Activated T-cell treated with anti-CD3 and anti-CD28 coated beads, Interleukin-2, amount 50 U/mL, for 24 hours (primary cell): ENCODE measurements around the gene TOPBP1.
A peak's percentile ranks its signal among the peaks of the same experiment; 100 is the strongest.

ENCODE experiments used
- DNase-seq: peaks from one replicate; pipeline ENCODE4 v3.0.0-alpha.2; 2020
- H3K27ac Mint-ChIP-seq: 2 replicates; pipeline ENCODE4 v1.8.0; 2020; ENCODE audit warnings: mild to moderate bottlenecking, mixed read lengths
- H3K27me3 Mint-ChIP-seq: 2 replicates; pipeline ENCODE4 v1.8.0; 2020; ENCODE audit warnings: mixed read lengths
- H3K36me3 Mint-ChIP-seq: 2 replicates; pipeline ENCODE4 v1.8.0; 2020; ENCODE audit warnings: low read depth, mixed read lengths
- H3K4me1 Mint-ChIP-seq: 2 replicates; pipeline ENCODE4 v1.8.0; 2020; ENCODE audit warnings: low read depth, mixed read lengths
- H3K4me3 Mint-ChIP-seq: 2 replicates; pipeline ENCODE4 v1.8.0; 2020; ENCODE audit warnings: mild to moderate bottlenecking, moderate library complexity, mixed read lengths
- H3K9me3 Mint-ChIP-seq: 2 replicates; pipeline ENCODE4 v1.8.0; 2020; ENCODE audit warnings: mixed read lengths

TOPBP1 gene

DNA sequence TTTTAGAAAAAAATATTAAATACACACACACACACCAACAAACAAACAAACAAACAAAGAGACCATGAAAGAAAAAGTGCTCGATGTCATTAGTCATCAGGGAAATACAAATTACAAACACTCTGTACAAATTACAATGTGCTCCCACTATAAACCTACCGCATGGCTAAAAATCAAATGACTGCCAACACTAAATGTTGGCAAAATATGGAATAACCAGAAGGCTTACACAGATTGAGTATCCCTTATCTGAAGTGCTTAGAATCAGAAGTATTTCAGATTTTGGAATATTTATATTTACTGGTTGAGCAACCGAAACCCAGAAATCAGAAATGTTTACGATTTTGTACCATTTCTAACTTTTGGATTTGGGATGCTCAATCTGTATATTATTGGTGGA, 54.8 kb downstream of the TOPBP1 start:
- Mint-ChIP-seq H3K36me3 (peaks cover 93% of the 10 kb centered on the region), H3K27me3 (no peaks in the 10 kb centered on the region), H3K27ac (no peak overlapping the region), H3K4me3 (no peak overlapping the region), H3K9me3 (peaks cover 2% of the 10 kb centered on the region), H3K4me1 (no peaks in the 10 kb centered on the region)
- no peak for DNase-seq

DNA sequence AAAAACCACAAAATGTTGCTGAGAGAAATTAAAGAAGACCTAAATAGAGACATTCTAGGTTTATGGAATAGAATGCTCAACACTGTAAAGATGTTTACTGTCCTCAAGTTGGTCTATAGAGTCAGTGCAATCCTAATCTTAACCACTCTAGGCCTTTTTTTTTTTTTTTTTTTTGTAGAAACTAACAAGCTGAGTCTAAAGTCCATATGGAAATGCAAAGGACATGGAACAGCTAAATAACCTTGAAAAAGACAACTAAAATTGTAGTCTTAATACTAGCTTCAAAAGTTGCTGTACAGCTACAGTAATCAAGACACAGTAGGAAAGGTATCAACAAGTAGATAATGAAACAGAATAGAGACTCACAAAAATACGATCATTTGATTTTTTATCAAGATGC, 55.4 kb downstream of the TOPBP1 start:
- Mint-ChIP-seq H3K27me3 (no peaks in the 10 kb centered on the region), H3K4me3 (no peak overlapping the region), H3K9me3 (peaks cover 2% of the 10 kb centered on the region), H3K27ac (no peak overlapping the region), H3K36me3 (peaks cover 93% of the 10 kb centered on the region), H3K4me1 (no peaks in the 10 kb centered on the region)
- DNase-seq, result no peak

DNA sequence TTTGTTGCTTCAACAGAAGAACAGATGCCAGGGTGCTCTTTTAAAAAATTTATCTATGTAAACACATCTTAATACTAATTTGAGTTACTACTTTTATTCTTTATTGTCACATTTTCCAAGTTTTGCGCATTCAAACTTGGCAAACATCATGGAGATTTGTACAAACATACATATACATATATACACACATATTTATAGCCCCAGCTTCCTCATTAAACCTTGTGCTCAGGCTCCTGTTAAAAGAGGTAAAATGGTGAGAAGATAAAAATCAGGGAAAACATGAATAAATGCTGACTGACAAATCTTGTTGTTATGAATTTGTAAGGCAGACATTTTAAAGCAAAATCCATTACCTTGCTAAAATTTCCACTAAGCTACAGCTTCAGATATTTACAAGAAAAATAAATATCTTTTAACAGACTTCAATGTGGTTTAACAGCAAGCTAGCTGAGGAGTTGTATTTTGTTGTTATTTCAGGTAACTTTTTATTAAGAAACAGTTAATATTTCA, 61.1 kb downstream of the TOPBP1 start:
- H3K27me3 Mint-ChIP-seq, result no peaks in the 10 kb centered on the region
- peaks cover 11% of the 10 kb centered on the region for H3K4me1 Mint-ChIP-seq
- no peaks in the 10 kb centered on the region for H3K9me3 Mint-ChIP-seq
- H3K27ac Mint-ChIP-seq, result no peak overlapping the region
- H3K4me3 Mint-ChIP-seq, result no peak overlapping the region
- DNase-seq, result no peak
- H3K36me3 Mint-ChIP-seq, result peaks cover 66% of the 10 kb centered on the region

DNA sequence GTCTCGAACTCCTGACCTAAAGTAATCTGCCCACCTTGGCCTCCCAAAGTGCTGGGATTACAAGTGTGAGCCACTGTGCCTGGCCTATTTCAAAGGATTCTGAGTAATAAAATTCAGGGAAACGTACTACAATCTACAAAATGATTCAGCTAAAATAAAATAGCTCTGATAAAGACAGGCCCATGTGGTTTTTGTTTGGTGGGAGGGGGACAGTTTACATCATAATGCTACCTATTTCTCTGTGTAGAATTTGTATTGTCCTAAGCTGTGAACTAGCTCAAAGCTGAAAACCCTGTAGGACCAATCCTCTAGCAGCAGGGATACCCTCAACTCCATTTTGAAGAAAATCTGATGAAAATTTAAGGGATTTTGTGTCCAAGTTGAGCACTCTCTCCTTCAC, 62.5 kb downstream of the TOPBP1 start:
- Mint-ChIP-seq H3K9me3 (no peaks in the 10 kb centered on the region), H3K4me1 (peaks cover 23% of the 10 kb centered on the region), H3K4me3 (no peak overlapping the region), H3K27ac (no peak overlapping the region), H3K27me3 (no peaks in the 10 kb centered on the region), H3K36me3 (peaks cover 53% of the 10 kb centered on the region)
- no peak for DNase-seq

DNA sequence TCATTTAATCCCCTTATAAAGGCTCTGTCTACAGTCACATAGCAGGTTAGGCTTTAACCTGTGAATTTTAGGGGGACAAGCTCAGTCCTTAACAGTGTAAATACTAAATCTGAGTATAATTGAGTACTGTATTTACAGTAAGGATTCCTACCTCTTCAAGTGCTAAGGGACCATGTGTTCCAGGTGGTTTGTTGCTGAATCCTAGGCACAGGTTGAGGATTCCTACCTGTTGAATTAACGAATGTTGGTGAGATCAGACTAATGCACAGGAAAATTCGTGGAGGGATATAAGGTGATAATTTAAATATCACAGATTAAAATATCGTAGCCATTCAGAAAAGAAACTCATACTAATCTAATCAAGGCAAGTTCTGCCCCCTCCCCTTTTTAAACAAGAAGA, 63.3 kb downstream of the TOPBP1 start:
- Mint-ChIP-seq H3K27me3 (no peaks in the 10 kb centered on the region), H3K4me1 (peaks cover 24% of the 10 kb centered on the region), H3K27ac (peak overlapping the region; percentile 39), H3K9me3 (no peaks in the 10 kb centered on the region), H3K36me3 (peaks cover 48% of the 10 kb centered on the region), H3K4me3 (no peak overlapping the region)
- no peak for DNase-seq

DNA sequence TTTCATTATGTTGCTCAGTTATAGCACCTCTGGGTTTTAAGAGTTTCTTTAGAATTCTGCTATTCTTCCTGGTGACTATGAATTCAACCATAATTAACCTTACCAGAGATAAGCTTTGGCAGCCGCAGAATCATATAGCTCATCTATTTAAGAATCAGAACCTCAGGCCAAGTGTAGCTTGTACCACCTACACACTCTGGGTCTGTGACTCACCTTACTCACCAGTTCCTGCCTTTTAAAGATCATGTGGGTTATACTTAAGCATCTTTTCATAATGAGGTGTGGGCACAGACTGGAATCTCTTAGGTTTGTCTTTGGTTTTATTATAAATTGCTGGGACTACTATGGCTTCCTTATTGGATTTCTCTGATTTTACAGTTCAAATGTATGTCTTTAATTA, 66.4 kb downstream of the TOPBP1 start:
- H3K4me3 Mint-ChIP-seq, result no peak overlapping the region
- H3K27ac Mint-ChIP-seq, result peak overlapping the region; percentile 67
- peaks cover 35% of the 10 kb centered on the region for H3K36me3 Mint-ChIP-seq

DNA sequence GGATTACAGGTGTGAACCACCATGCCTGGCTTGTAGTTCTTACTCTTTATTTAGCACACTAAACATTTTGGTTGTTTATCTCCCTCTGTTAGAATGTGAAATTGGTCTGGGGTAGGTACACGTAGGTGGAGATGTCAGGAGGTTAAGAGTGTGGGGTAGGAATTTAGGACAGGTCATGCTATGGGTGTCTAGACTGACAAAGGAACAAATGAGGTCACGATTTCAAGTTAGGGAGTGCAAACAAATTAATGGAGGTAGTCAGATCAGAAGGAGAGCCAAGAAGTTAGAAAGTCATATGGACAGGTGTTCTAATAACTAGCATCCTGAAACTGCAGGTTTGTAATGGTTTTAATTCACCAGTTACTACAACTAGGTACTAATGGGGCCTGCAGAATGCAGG, 68.5 kb downstream of the TOPBP1 start:
- H3K27me3 Mint-ChIP-seq, result no peaks in the 10 kb centered on the region
- H3K36me3 Mint-ChIP-seq, result peaks cover 43% of the 10 kb centered on the region
- no peak overlapping the region for H3K4me3 Mint-ChIP-seq
- H3K4me1 Mint-ChIP-seq, result peaks cover 54% of the 10 kb centered on the region
- DNase-seq, result no peak
- peak overlapping the region; percentile 11 for H3K27ac Mint-ChIP-seq
- H3K9me3 Mint-ChIP-seq, result no peaks in the 10 kb centered on the region

More for the DNA sequence above, 66.4 kb downstream of the TOPBP1 start:
- Mint-ChIP-seq H3K9me3 (no peaks in the 10 kb centered on the region), H3K27me3 (no peaks in the 10 kb centered on the region), H3K4me1 (peaks cover 45% of the 10 kb centered on the region)
- DNase-seq, result no peak

DNA sequence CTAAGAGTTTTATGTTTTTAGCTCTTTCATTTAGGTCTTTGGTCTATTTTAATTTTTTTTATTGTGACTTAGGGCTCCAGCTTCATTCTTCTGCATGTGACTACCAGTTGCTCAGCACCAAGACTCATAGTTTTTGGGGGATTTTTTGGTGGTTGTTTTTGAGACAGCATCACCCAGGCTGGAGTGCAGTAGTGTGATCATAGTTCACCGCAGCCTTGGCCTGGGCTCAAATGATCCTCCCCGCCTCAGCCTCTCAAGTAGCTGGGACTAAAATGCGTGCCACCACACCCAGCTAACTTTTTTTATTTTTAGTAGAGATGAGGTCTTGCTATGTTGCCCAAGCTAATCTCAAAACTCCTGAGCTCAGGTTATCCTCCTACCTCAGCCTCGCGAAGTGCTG, 68.9 kb downstream of the TOPBP1 start:
- no peak for DNase-seq
- H3K9me3 Mint-ChIP-seq, result no peaks in the 10 kb centered on the region
- H3K27ac Mint-ChIP-seq, result peak overlapping the region; percentile 11
- H3K27me3 Mint-ChIP-seq, result no peaks in the 10 kb centered on the region
- H3K4me3 Mint-ChIP-seq, result no peak overlapping the region
- peaks cover 43% of the 10 kb centered on the region for H3K36me3 Mint-ChIP-seq
- H3K4me1 Mint-ChIP-seq, result peaks cover 58% of the 10 kb centered on the region

DNA sequence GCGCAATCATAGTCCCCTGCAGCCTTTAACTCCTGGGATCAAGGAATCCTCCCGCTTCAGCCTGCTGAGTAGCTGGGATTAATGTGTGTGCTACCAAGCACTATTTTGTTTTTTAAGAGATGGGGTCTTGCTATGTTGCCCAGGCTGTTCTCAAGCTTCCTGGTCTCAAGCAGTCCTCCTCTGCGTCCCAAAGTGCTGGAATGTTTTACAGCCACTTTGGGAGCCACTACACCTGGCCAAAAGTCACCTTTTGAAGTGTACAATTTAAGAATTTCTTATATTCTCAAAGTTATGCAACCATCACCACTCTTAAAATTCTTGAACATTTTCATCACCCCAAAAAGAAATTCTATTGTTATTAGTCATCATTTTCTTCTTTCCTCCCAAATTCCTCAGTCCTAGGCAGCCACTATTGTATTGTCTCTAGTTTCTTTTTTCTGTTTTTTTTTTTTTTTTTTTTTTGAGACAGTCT, 70.4 kb downstream of the TOPBP1 start:
- Mint-ChIP-seq H3K4me3 (no peak overlapping the region), H3K4me1 (peaks cover 64% of the 10 kb centered on the region), H3K9me3 (no peaks in the 10 kb centered on the region), H3K27ac (peak overlapping the region; percentile 26), H3K27me3 (no peaks in the 10 kb centered on the region), H3K36me3 (peaks cover 56% of the 10 kb centered on the region)
- DNase-seq, result no peak

DNA sequence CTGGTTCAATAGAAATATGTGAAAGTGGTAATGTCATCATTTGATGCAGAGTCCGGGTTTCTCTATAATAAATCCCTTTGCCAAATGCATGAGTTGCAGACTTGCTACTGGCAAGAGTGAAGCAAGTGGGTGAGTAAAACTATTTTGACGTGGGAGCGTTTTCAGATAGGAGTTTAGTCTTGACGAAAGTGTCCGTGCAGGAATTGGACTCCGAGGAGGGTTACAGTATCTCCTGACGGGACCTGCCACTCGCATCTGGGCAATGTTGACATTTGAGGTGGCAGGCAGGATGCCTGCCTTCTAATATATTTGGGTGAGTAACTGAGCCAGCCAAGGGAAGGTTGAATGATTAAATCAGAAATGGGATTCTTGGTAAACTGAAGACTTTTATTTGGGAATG, 72.2 kb downstream of the TOPBP1 start:
- Mint-ChIP-seq H3K4me3 (no peak overlapping the region), H3K27ac (peak overlapping the region; percentile 58), H3K9me3 (no peaks in the 10 kb centered on the region), H3K36me3 (peaks cover 74% of the 10 kb centered on the region), H3K4me1 (peaks cover 57% of the 10 kb centered on the region), H3K27me3 (no peaks in the 10 kb centered on the region)
- no peak for DNase-seq

DNA sequence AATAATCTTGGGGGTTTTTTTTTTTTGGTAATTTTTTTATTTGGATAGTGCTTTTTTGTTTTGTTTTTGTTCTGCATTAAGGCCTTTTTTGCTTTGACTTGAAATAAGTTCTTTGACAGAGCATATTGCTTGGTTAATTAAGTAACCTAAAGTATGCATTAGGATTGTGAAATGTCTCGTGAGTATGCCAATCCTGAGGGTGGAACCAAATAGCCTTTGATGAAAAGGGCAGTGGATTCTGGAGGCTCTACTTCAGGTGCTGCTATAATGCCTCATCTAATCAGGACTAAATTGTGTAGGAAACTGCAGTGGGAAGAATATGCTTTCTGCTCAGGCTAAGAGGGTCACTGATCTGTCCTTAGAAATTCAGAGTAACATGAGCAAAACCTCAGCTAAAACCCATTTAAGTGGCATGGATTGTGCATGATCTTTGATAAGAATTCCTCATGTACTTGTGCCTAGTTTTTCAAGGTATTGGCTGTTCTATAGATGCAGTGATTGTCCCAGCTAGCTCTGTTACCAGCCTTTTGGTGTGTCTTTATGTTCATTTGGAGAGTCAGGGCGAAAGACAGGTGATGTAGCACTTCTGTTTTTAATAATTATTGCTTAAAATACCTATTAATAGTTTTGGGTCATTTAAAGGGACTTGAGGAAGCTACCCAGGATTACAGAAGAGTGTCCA, 72.8 kb downstream of the TOPBP1 start:
- DNase-seq, result no peak
- H3K27me3 Mint-ChIP-seq, result no peaks in the 10 kb centered on the region
- H3K4me3 Mint-ChIP-seq, result no peak overlapping the region
- H3K9me3 Mint-ChIP-seq, result no peaks in the 10 kb centered on the region
- H3K27ac Mint-ChIP-seq, result peak overlapping the region; percentile 87
- peaks cover 79% of the 10 kb centered on the region for H3K36me3 Mint-ChIP-seq
- peaks cover 55% of the 10 kb centered on the region for H3K4me1 Mint-ChIP-seq

DNA sequence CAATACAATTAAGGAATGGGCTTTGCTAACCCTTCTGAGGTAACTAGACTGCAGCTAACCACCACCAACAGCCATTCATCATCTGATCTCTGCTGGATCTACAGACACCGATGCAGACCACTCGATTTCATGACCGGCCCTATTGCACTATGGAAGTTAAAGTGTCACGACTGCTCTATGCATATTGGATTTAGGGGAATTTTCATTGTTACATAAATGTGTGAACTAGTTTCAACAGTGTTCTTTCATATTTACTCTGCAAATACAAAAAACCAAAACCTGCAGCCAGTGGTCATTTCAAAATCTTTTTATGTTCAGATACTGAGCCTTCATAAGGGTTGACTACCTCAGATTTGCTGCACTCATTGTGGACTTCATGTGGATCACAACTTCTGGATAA, 73.7 kb downstream of the TOPBP1 start:
- DNase-seq, result no peak
- H3K9me3 Mint-ChIP-seq, result no peaks in the 10 kb centered on the region
- H3K4me1 Mint-ChIP-seq, result peaks cover 60% of the 10 kb centered on the region
- H3K27ac Mint-ChIP-seq, result peak overlapping the region; percentile 87
- no peak overlapping the region for H3K4me3 Mint-ChIP-seq
- H3K27me3 Mint-ChIP-seq, result no peaks in the 10 kb centered on the region
- H3K36me3 Mint-ChIP-seq, result peaks cover 88% of the 10 kb centered on the region

DNA sequence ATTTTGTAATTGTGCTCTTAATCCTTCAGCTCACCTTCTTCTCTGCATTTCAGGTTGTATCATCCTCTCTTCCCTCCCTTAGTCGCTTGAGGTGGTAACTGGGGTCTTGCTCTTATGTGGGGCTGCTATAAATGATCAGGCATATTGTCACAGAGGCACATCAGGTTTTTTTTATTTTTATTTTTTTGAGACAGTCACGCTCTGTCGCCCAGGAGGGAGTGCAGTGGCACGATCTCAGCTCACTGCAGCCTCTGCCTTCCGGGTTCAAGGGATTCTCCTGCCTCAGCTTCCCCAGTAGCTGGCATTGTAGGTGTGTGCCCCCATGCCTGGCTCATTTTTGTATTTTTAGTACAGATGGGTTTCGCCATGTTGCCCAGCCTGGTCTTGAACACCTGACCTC, 78.3 kb downstream of the TOPBP1 start:
- no peaks in the 10 kb centered on the region for H3K27me3 Mint-ChIP-seq
- no peak overlapping the region for H3K4me3 Mint-ChIP-seq
- no peak for DNase-seq
- H3K27ac Mint-ChIP-seq, result peak overlapping the region; percentile 74
- H3K4me1 Mint-ChIP-seq, result peaks cover 71% of the 10 kb centered on the region
- H3K9me3 Mint-ChIP-seq, result no peaks in the 10 kb centered on the region
- H3K36me3 Mint-ChIP-seq, result peaks cover 96% of the 10 kb centered on the region

DNA sequence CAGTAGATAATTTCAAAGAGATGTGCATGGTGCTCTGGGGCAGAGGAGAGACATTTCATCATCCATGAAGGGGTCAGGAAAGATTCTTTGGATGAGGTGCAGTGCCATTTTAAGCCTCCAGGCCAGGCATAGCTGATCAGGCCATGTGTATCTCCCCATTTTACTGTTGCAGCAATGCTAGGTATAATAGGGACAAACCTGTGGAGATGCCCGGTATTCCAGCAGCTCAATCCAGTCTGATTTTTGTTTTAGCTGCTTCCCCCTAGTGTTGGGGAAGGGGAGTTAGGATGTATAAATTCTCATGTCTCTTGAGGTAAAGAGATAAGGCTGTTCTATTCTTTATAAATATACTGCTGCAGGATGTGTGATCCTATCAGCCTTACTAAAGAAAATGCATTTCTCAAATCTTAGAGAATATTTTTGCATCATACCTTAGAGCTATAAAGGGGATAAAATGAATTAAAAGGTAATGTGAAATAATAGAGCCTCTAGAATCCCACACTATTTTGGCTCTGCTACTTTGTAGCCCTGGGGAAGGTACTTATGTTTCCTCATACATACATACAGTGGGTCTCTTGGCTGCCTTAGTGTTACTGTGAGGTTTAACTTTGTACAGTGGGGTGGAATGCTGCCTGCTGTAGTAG, 83.1 kb downstream of the TOPBP1 start:
- Mint-ChIP-seq H3K4me1 (peaks cover 68% of the 10 kb centered on the region), H3K36me3 (peaks cover 90% of the 10 kb centered on the region), H3K9me3 (no peaks in the 10 kb centered on the region), H3K27ac (peak overlapping the region; percentile 89), H3K4me3 (peak overlapping the region; percentile 91), H3K27me3 (no peaks in the 10 kb centered on the region)
- no peak for DNase-seq

DNA sequence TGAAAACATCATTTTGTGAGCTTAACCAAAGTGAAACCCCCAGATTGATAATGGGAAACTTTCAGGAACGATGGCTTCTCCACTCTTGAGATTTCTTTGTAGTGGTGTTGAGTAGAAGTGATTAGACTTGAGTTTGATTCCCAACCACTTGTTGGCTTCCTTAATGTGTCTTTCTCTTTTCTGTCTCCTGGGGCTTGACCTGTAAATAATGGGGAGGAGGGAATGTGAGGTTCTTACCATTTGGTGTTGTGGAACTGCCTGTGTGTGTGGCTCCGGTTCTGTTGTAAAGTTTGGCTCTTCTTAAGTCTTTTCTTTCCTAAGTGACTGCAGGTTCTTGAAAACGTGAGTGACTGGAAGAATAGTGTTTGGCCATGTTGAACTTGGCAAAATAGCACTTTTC, 85.6 kb downstream of the TOPBP1 start:
- peaks cover 64% of the 10 kb centered on the region for H3K4me1 Mint-ChIP-seq

More for the DNA sequence above, 85.6 kb downstream of the TOPBP1 start:
- no peaks in the 10 kb centered on the region for H3K9me3 Mint-ChIP-seq
- no peak for DNase-seq
- H3K36me3 Mint-ChIP-seq, result peaks cover 67% of the 10 kb centered on the region
- H3K27ac Mint-ChIP-seq, result peak overlapping the region; percentile 89
- H3K27me3 Mint-ChIP-seq, result no peaks in the 10 kb centered on the region
- peak overlapping the region; percentile 91 for H3K4me3 Mint-ChIP-seq
